Measurements from ENCODE around the gene CCL21. TPM values are rescaled to one million over a fixed set of nuclear protein-coding genes. Genes with fewer than 3 reads are reported as not detected.

CCL21 gene
- total RNA-seq, 1 experiment from 2014 or later, result not detected

DNA sequence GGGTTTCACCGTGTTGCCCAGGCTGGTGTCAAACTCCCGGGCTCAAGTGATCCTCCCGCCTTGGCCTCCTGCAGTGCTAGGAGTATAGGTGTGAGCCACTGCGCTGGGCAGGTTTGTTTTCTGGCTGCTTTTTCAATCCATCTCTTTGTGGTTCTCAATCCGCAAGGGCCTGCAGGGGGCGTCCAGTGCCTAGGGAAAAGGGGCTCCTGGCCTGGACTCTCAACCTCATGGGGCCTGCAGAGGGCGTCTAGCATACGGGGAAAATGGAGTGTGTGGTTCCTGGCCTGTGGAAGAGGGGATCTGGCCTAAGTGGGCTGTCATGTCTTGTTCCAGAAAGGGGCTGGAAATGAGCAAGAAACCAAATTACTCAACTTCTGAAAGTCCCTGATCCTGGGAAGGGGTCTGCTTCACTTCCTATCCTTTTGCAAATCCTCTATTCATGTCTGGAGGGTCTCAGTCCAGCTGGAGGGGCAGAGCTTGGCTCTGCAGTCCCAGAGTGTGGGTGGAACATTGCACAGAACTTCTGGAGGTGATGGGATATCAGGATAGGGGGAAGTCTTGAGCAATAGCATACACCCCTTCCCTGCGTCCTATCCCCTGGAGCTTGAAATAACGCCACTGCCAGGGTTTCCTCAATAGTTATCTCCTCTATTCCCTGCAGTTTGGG, 34.8 kb downstream of the CCL21 start:
- DNase-seq (ENCODE audit: low read depth, low spot score), result no peak

GRCh38 chr9:34674440-34674839, 35.5 kb downstream of the CCL21 start:
- intact Hi-C loops (cut with micrococcal nuclease; ENCODE audit: unreplicated experiment) (no loop called here), in situ Hi-C loops (cut with HindIII; ENCODE audit: low pct_unique_long_range_greater_than_20kb, low sequenced_read_pairs) (no loop called here)
- no peaks in the 10 kb centered on the region for H3K9me3 ChIP-seq (ENCODE audit: control insufficient read depth, insufficient read depth, low read depth, low read length)
- no TSS peak for BruUV-seq (replicated peaks)
- DNase-seq (ENCODE audit: low read depth, low spot score), result no peak
- no peaks in the 10 kb centered on the region for H3K36me3 ChIP-seq (ENCODE audit: control insufficient read depth, insufficient read depth, low read length)
- no peaks in the 10 kb centered on the region for H3K27me3 ChIP-seq (ENCODE audit: control insufficient read depth, insufficient read depth, low read length)
- no peak overlapping the region for H3K4me3 ChIP-seq (ENCODE audit: low read depth in 2 of 2, low read length in 2 of 2)
- no peak overlapping the region for H3K27ac ChIP-seq (ENCODE audit: low read length)
- H3K4me1 ChIP-seq (ENCODE audit: control insufficient read depth, insufficient read depth, low read length), result no peaks in the 10 kb centered on the region
- TF ChIP-seq TCF7L2 (IDR thresholded peaks at IDR 0.05; ENCODE audit: low read depth, low read length) (no peak), SIN3A (IDR thresholded peaks at IDR 0.05; ENCODE audit: borderline replicate concordance, insufficient read depth, low read depth, low read length) (no peak), POLR2AphosphoS5 (IDR thresholded peaks at IDR 0.05; ENCODE audit: low read depth, low read length) (no peak), CTCF (IDR thresholded peaks at IDR 0.05) (no peak)
- TF ChIP-seq, protein P1, sequence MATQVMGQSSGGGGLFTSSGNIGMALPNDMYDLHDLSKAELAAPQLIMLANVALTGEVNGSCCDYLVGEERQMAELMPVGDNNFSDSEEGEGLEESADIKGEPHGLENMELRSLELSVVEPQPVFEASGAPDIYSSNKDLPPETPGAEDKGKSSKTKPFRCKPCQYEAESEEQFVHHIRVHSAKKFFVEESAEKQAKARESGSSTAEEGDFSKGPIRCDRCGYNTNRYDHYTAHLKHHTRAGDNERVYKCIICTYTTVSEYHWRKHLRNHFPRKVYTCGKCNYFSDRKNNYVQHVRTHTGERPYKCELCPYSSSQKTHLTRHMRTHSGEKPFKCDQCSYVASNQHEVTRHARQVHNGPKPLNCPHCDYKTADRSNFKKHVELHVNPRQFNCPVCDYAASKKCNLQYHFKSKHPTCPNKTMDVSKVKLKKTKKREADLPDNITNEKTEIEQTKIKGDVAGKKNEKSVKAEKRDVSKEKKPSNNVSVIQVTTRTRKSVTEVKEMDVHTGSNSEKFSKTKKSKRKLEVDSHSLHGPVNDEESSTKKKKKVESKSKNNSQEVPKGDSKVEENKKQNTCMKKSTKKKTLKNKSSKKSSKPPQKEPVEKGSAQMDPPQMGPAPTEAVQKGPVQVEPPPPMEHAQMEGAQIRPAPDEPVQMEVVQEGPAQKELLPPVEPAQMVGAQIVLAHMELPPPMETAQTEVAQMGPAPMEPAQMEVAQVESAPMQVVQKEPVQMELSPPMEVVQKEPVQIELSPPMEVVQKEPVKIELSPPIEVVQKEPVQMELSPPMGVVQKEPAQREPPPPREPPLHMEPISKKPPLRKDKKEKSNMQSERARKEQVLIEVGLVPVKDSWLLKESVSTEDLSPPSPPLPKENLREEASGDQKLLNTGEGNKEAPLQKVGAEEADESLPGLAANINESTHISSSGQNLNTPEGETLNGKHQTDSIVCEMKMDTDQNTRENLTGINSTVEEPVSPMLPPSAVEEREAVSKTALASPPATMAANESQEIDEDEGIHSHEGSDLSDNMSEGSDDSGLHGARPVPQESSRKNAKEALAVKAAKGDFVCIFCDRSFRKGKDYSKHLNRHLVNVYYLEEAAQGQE (IDR thresholded peaks at IDR 0.05; ENCODE audit: insufficient read depth in 1 of 2, low read depth in 2 of 2, low read length in 1 of 2), result no peak
- no peak for ATAC-seq
- POLR2A ChIA-PET, result no interaction called here
- CTCF ChIA-PET, result no interaction called here

More for the DNA sequence above, 34.8 kb downstream of the CCL21 start:
- H3K4me3 ChIP-seq (ENCODE audit: low read depth in 2 of 2, low read length in 2 of 2), result no peak overlapping the region
- no peaks in the 10 kb centered on the region for H3K36me3 ChIP-seq (ENCODE audit: control insufficient read depth, insufficient read depth, low read length)
- in situ Hi-C loops (cut with HindIII; ENCODE audit: low pct_unique_long_range_greater_than_20kb, low sequenced_read_pairs), result no loop called here
- H3K27me3 ChIP-seq (ENCODE audit: control insufficient read depth, insufficient read depth, low read length), result no peaks in the 10 kb centered on the region
- peak; percentile 95 for ATAC-seq
- H3K27ac ChIP-seq (ENCODE audit: low read length), result no peak overlapping the region
- CTCF ChIA-PET, result interaction anchor here (2.1 kb wide), 1 partner anchor 27 kb away, joined by 11 read pairs; no protein-coding TSS in a partner anchor
- H3K9me3 ChIP-seq (ENCODE audit: control insufficient read depth, insufficient read depth, low read depth, low read length), result no peaks in the 10 kb centered on the region
- TF ChIP-seq TCF7L2 (IDR thresholded peaks at IDR 0.05; ENCODE audit: low read depth, low read length) (no peak), POLR2AphosphoS5 (IDR thresholded peaks at IDR 0.05; ENCODE audit: low read depth, low read length) (no peak), CTCF (IDR thresholded peaks at IDR 0.05) (peak; percentile 96)
- intact Hi-C loops (cut with micrococcal nuclease; ENCODE audit: unreplicated experiment), result loop anchor here (1.0 kb wide), 1 partner anchor 27 kb away; no protein-coding TSS in a partner anchor
- no TSS peak for BruUV-seq (replicated peaks)
- POLR2A ChIA-PET, result interaction anchor here (0.9 kb wide), 1 partner anchor 25 kb away, joined by 3 read pairs; no protein-coding TSS in a partner anchor
- H3K4me1 ChIP-seq (ENCODE audit: control insufficient read depth, insufficient read depth, low read length), result no peaks in the 10 kb centered on the region
